ENCODE measurements around the gene OR4A5. TPM values are rescaled to one million over a fixed set of nuclear protein-coding genes. Genes with fewer than 3 reads are reported as not detected.
"Not testable (repeated sequence)": the region's sequence is repeated elsewhere in the genome, so short reads cannot be mapped to it uniquely, and the experiment has no call there.

OR4A5 gene
- polyA plus RNA-seq (2013, experiment 1 of 2; ENCODE audit: insufficient read length) = not detected
- polyA plus RNA-seq (2013, experiment 2 of 2; ENCODE audit: insufficient read length) = not detected

GRCh38 chr11:54706532-54706931 lies at the start of gene OR4A5:
OR4A5 (plus strand) TSS chr11:54706832; CDS start chr11:54706885, 53 bp downstream.
- not testable (repeated sequence) for DNase-seq

- not testable (repeated sequence) for DNase-seq
Measured at GRCh38 chr11:54720094-54720493, 13.5 kb downstream of the OR4A5 start.
